PC-9 (cell line): Measurements from ENCODE around the gene INTS13. TPM values are rescaled to one million over a fixed set of nuclear protein-coding genes. Genes with fewer than 3 reads are reported as not detected.

Experiments
- BruUV-seq: library from RNA; stranded (reverse); fragments of 400-500 nt; replicated peaks from 2 replicates; lab custom pipeline; 2021; lab: Mats Ljungman, UMichigan
- CTCF ChIA-PET: fragments of 300-600 bp; sonication (Branson Sonifier 250); formaldehyde crosslinking; loops from one replicate; lab custom pipeline; 2022; ENCODE audit warnings: antibody characterized with exemption; lab: Charles Lee
- POLR2A ChIA-PET: fragments of 300-600 bp; sonication (Branson Sonifier 250); formaldehyde crosslinking; loops from one replicate; lab custom pipeline; 2022; ENCODE audit warnings: antibody characterized with exemption; ENCODE audit not compliant: unreplicated experiment; lab: Charles Lee
- DNase-seq, 2 experiments: peaks; one replicate each; pipeline versions ENCODE4 v3.0.0 to v3.0.0-alpha.2; 2015 to 2022; ENCODE audit warnings: mixed read lengths in 1 of 2
- H2AFZ ChIP-seq: fragments of 200-600 bp; sonication (generic); 2 replicates; pipeline ENCODE4 v1.8.1; 2017; ENCODE audit warnings: antibody characterized with exemption
- H3F3A ChIP-seq: fragments of 200-600 bp; sonication (generic); 2 replicates; pipeline ENCODE4 v1.8.1; 2017; ENCODE audit warnings: antibody characterized with exemption, mild to moderate bottlenecking, low read depth; ENCODE audit not compliant: insufficient read depth
- H3K27ac ChIP-seq: fragments of 200-600 bp; sonication (generic); 2 replicates; pipeline ENCODE4 v1.6.1; 2016; ENCODE audit warnings: mixed run types
- H3K27me3 ChIP-seq: fragments of 200-600 bp; sonication (generic); 2 replicates; pipeline ENCODE4 v1.6.1; 2016; ENCODE audit warnings: low read depth, mixed run types; ENCODE audit not compliant: insufficient read depth
- H3K36me3 ChIP-seq: fragments of 200-600 bp; sonication (generic); 2 replicates; pipeline ENCODE4 v1.6.1; 2016; ENCODE audit warnings: low read depth, mixed run types
- H3K4me1 ChIP-seq: fragments of 200-600 bp; sonication (generic); replicated peaks from 2 replicates; pipeline ENCODE4 v1.6.1; 2016; ENCODE audit warnings: mixed run types; ENCODE audit not compliant: insufficient read depth
- H3K4me2 ChIP-seq: fragments of 200-600 bp; sonication (generic); 2 replicates; pipeline ENCODE4 v1.6.1; 2017; ENCODE audit warnings: mixed run types
- H3K4me3 ChIP-seq: fragments of 200-600 bp; sonication (generic); 2 replicates; pipeline ENCODE4 v1.6.1; 2016; ENCODE audit warnings: mixed run types
- H3K79me2 ChIP-seq: fragments of 200-600 bp; sonication (generic); 2 replicates; pipeline ENCODE4 v1.6.1; 2017; ENCODE audit warnings: low read depth, mixed run types
- H3K9me2 ChIP-seq: fragments of 200-600 bp; sonication (generic); 2 replicates; pipeline ENCODE4 v1.8.1; 2017; ENCODE audit warnings: mild to moderate bottlenecking; ENCODE audit not compliant: insufficient read depth
- H3K9me3 ChIP-seq: fragments of 200-600 bp; sonication (generic); 2 replicates; pipeline ENCODE4 v1.8.1; 2016; ENCODE audit warnings: low read depth; ENCODE audit not compliant: insufficient read depth
- H4K20me1 ChIP-seq: fragments of 200-600 bp; sonication (generic); 2 replicates; pipeline ENCODE4 v1.8.1; 2017; ENCODE audit not compliant: insufficient read depth
- EZH2 ChIP-seq: fragments of 200-600 bp; sonication (generic); IDR thresholded peaks from 2 replicates; pipeline ENCODE4 v1.8.0; 2017; ENCODE audit warnings: antibody characterized with exemption, low read depth
- intact Hi-C: fragments of 100-400 bp; cut with micrococcal nuclease; formaldehyde crosslinking; loops from one replicate; pipeline ENCODE4 v1.10.0; 2022; ENCODE audit not compliant: unreplicated experiment
- total RNA-seq: library from RNA; stranded (reverse); gene quantifications from 2 replicates; pipeline ENCODE4 v1.2.3, GENCODE V29; 2021
- TF ChIP-seq, protein P1 (sequence below): fragments of 200-600 bp; sonication (generic); conservative IDR thresholded peaks from 2 replicates; pipeline ENCODE4 v1.6.1; 2017; ENCODE audit warnings: mixed run types, antibody characterized with exemption, mild to moderate bottlenecking, moderate library complexity

Gene INTS13
- total RNA-seq, 1 experiment from 2014 or later: 40.8 TPM

DNA sequence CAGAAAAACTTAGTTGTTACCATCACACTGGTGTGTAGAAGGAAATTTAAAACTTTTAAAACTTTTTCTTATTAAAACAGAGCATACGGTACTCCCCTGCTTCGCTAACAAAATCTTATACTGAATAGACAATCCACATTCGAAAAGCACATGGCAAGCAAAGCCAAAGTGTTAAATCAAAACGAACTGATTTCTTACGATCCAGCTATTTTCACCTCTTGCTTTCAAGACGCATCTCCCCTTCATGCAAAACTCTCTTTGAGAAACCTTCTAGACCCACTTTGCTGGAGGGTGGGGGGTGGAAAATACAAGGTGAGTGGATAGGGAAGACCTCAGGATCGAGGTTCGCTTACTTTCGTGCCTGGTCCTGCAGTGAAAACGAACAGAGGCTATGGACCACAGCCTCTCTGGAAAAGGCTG lies 328 bp downstream of the INTS13 start:
- Histone ChIP-seq H2AFZ (peak overlapping the region; percentile 93), H3K9me2 (no peaks in the 10 kb centered on the region), H3K36me3 (peaks cover 23% of the 10 kb centered on the region), H3K9me3 (no peaks in the 10 kb centered on the region), H3K4me2 (peak overlapping the region; percentile 87), H3K27me3 (no peaks in the 10 kb centered on the region), H4K20me1 (peaks cover 5% of the 10 kb centered on the region; the same call in 1 of the 2 replicates), H3K79me2 (peaks cover 90% of the 10 kb centered on the region), H3K4me3 (peak overlapping the region; percentile 90), H3K27ac (peak overlapping the region; percentile 92), H3F3A (peaks cover 15% of the 10 kb centered on the region), H3K4me1 (peaks cover 34% of the 10 kb centered on the region)
- CTCF ChIA-PET: no interaction called here
- no peak for DNase-seq
- POLR2A ChIA-PET: no interaction called here
- TSS peak; percentile 78 for BruUV-seq
- TF ChIP-seq EZH2: no peak
- TF ChIP-seq, protein P1, sequence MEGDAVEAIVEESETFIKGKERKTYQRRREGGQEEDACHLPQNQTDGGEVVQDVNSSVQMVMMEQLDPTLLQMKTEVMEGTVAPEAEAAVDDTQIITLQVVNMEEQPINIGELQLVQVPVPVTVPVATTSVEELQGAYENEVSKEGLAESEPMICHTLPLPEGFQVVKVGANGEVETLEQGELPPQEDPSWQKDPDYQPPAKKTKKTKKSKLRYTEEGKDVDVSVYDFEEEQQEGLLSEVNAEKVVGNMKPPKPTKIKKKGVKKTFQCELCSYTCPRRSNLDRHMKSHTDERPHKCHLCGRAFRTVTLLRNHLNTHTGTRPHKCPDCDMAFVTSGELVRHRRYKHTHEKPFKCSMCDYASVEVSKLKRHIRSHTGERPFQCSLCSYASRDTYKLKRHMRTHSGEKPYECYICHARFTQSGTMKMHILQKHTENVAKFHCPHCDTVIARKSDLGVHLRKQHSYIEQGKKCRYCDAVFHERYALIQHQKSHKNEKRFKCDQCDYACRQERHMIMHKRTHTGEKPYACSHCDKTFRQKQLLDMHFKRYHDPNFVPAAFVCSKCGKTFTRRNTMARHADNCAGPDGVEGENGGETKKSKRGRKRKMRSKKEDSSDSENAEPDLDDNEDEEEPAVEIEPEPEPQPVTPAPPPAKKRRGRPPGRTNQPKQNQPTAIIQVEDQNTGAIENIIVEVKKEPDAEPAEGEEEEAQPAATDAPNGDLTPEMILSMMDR: no peak
- intact Hi-C loops: loop anchor here (10.0 kb wide), 2 partner anchors 367 to 447 kb away; no protein-coding TSS in a partner anchor

DNA sequence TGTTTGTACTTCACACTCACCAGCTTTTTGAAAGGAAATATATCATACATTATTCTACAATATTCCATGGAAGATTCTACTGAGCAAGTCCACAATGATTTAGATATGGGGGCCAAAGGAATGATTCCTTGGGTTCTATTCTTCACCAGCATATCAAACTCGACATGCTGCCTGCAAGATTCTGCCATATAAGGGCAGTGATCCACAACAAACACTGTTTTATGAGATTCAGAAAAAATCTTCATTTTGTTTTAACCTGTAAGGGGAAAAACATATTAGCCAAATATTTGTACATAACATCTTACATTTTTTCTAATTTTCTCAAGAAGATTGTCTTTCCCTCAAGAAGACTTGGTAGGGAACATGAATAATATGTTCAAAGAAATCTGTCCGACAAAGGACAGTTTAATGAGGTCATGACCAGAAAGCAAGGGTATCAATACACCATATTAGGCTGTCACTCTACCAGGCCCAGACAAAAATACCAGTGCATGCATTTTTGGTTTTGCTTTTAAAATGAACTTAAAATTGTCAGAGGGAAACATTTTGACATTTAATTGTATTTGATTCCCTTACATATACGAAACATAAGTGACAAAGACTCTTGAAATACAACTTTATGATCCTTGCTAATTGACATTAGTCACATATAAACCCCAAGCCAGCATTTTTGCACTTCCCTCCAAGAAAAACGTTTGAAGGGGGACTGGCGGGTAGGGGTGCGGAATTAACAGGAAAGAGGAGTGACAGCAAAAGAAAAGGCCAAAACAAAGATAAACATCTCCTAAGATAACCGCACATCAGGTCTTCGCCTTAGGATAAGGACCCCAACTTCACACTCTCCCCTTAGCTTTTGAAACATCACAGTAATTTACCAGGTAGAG lies 980 bp downstream of the INTS13 start:
- Histone ChIP-seq H3K4me1 (peaks cover 31% of the 10 kb centered on the region), H4K20me1 (peaks cover 2% of the 10 kb centered on the region; the same call in 1 of the 2 replicates), H3F3A (peaks cover 14% of the 10 kb centered on the region), H3K4me3 (peak overlapping the region; percentile 90), H3K4me2 (peak overlapping the region; percentile 87), H3K27me3 (no peaks in the 10 kb centered on the region), H3K9me2 (no peaks in the 10 kb centered on the region), H3K36me3 (peaks cover 27% of the 10 kb centered on the region), H3K27ac (peak overlapping the region; percentile 92), H3K9me3 (no peaks in the 10 kb centered on the region), H2AFZ (peak overlapping the region; percentile 93), H3K79me2 (peaks cover 84% of the 10 kb centered on the region)
- TF ChIP-seq EZH2: no peak
- TF ChIP-seq, protein P1: no peak
- no peak for DNase-seq
- ChIA-PET POLR2A (no interaction called here), CTCF (no interaction called here)
- BruUV-seq: no TSS peak
- intact Hi-C loops: loop anchor here (10.0 kb wide), 2 partner anchors 368 to 448 kb away; no protein-coding TSS in a partner anchor

DNA sequence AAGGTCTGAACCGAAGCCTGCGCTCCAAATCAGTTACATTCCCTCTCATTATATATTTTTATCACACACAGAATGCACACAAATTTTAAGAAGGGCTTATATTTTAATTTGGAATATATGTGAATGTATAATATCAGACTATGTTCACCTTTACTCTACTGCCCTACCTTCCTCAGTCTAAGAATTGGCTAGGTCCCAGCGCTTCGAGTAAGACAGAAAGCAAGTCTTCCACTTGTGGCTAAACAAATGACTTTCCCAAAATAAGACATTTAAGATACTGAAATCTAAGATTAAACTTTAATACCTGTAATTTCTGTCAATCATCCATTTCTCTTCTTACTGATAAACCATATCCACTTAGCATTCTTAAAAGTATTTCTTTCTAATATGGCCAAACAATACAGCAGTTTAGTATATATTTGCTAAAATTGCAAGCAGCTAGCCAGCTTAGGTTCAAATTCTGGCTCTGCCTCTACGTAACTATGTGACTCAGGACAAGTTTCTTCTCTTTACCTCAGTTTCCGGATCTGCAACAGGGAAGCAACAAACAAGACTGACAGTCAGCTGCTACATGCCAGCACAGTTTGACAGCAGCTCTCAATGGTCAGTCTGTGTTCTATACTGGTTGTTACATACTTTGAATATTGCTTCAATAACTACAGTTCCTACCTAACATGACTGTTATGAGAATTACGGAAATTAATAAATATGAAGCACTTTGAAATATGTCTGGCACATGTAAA lies 2.0 kb downstream of the INTS13 start:
- CTCF ChIA-PET: no interaction called here

More for the DNA sequence above, 2.0 kb downstream of the INTS13 start:
- peaks cover 25% of the 10 kb centered on the region for H3K4me1 ChIP-seq
- H3K27ac ChIP-seq: no peak overlapping the region
- POLR2A ChIA-PET: interaction anchor here (0.5 kb wide), 1 partner anchor 394 kb away, joined by 3 read pairs; no protein-coding TSS in a partner anchor
- H3K36me3 ChIP-seq: peaks cover 28% of the 10 kb centered on the region
- intact Hi-C loops: loop anchor here (10.0 kb wide), 2 partner anchors 369 to 449 kb away; no protein-coding TSS in a partner anchor
- peaks cover 74% of the 10 kb centered on the region for H3K79me2 ChIP-seq
- BruUV-seq: no TSS peak
- H4K20me1 ChIP-seq: peaks cover 2% of the 10 kb centered on the region; the same call in 1 of the 2 replicates
- H3F3A ChIP-seq: peaks cover 14% of the 10 kb centered on the region
- TF ChIP-seq, protein P1: no peak
- TF ChIP-seq EZH2: no peak
- peak overlapping the region; percentile 87 for H3K4me2 ChIP-seq
- no peaks in the 10 kb centered on the region for H3K9me3 ChIP-seq
- no peaks in the 10 kb centered on the region for H3K9me2 ChIP-seq
- no peaks in the 10 kb centered on the region for H3K27me3 ChIP-seq
- H3K4me3 ChIP-seq: peak overlapping the region; percentile 90; the same call in 1 of the 2 replicates
- H2AFZ ChIP-seq: no peak overlapping the region
- DNase-seq: no peak
